HG02943 (cell line): Measurements from ENCODE around the gene THSD8.

Experiments
- ATAC-seq: cut with Tn5 transposase; IDR thresholded peaks from one replicate; pipeline ENCODE4 v1.9.1; 2021; ENCODE audit warnings: mild to moderate bottlenecking, low read depth, moderate library complexity; ENCODE audit not compliant: unreplicated experiment

THSD8 gene

GRCh38 chr19:12847159-12848139 lies 45.6 kb downstream of the THSD8 start:
- no peak for ATAC-seq
